Stimulated activated CD8-positive, alpha-beta memory T cell treated with anti-CD3 and anti-CD28 coated beads, Interleukin-12 subunit alpha, Interleukin-12 subunit beta, amount 100 ng/mL, for 24 hours (primary cell): ENCODE results near the gene MINDY4.

ENCODE experiments used
- DNase-seq: peaks from one replicate; pipeline ENCODE4 v3.0.0-alpha.2; 2020; ENCODE audit errors: extremely low read depth

Gene MINDY4

DNA sequence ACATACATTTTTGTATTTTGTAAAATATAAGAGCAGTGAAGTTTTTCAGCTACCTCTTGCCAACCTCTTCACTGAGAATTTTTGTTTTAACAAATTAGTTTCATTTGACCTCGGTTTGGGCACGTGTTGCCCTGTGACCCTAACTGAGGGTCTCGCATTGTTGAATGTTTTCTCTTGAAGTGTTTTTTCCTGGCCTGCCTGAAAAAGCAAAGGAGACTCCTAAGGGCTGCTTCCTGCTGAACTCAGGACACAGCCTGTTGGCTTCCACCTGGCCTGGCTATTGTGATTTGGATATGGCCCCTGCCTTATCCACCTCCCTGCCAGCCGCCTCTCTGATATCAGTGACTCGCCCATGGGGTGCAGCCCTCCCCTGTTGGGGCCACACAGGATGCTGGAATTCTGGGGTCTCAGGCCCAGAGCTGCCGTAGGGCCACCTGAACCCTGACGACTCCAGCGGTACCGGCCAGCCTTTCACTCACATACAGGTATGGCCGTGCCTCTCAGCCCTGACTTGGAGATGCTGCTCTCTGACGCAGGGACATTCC lies 81.6 kb downstream of the MINDY4 start:
- DNase-seq: no peak

- DNase-seq: no peak
Observed at GRCh38 chr7:30853576-30853975, 82.4 kb downstream of the MINDY4 start.

DNA sequence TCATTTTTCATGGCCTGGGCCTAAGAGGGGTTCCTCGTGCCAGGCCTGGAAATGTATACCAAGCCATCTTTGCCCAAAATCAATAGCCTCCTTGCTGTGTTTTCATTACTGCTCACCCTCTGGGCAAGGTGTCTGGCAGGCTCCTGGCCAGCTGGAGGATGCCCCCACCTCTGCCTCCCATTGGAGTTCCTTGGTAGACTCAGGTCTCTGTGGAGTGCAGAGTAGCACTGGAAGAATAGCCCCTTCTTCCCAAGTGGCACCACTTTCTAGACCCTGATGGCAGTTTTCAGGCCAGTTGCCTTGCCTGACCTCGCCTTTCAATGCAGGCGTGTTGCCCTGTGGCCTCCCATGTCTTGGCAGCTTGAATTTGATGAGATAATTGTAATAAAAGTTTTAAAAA lies 84.7 kb downstream of the MINDY4 start:
- DNase-seq: no peak

DNA sequence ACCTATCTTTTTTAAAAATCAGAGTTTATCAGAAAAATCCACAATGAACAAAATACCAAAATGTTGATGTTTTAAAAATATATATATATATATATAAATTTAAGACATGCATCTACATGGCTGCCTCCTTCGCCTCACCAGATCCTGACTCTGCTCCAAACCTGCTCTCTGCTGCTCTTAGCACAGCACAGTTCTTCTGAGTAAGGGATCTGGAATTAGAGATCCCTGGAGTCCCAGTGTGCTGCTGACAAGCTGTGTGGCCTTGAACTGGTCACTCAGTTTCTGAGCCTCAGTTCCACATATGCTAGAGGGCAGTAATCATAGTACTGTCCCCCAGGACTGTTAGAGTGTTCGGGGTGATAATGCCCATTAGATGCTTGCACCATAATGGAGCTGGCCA lies 87.4 kb downstream of the MINDY4 start:
- DNase-seq: no peak

GRCh38 chr7:30859202-30859939 lies 88.2 kb downstream of the MINDY4 start:
- DNase-seq: no peak

DNA sequence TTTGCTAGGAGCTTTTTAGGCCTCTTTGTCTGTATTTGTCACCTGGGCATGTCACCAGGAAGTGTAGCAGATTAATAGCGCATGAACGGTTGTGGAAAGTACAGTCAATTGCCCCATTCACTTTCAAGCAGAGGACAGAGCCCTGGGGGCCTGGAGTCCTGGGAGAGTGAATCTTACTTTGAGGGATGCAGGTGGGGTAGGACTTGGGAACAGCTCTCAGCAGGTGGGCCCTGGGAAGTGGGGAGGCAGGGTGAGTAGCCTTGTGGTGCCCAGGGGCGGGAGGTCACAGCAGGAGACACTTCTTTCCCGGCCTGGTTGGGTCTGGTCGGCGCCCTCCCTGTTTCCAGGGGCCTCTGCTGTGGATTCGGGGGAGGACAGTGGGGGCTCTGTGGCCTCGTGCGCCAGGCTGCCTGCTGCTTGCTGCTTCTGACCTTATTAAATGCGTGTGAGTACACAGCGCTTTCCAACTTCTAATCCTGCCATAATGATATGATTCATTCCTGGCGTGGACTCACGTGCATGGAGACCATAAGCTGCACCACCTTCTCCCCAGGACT lies 88.8 kb downstream of the MINDY4 start:
- DNase-seq: no peak

GRCh38 chr7:30861612-30862011 lies 90.4 kb downstream of the MINDY4 start:
- DNase-seq: no peak

GRCh38 chr7:30862995-30863705 lies 91.9 kb downstream of the MINDY4 start:
- DNase-seq: no peak

GRCh38 chr7:30863706-30864035 lies 92.5 kb downstream of the MINDY4 start:
- no peak for DNase-seq

GRCh38 chr7:30864101-30864500 lies 92.9 kb downstream of the MINDY4 start:
- DNase-seq: no peak

DNA sequence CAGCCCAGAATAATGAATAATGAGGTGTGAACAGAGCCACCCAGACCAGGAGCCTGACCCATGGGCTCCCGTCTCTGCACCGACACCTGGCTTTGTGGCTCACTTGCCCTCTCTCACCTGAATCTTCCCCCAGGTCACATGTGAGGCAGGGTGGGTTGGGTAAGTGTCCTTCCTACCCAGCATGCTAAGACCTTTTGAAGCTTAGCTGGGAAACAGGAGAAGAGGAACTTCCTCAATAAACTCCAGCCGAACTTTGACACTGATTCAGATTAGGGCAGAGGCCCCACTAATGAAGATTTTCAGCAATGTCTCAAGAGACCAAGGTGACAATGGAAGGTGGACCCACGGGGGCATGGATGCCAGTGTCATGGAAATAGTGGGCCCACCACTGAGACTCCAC lies 93.9 kb downstream of the MINDY4 start:
- no peak for DNase-seq

GRCh38 chr7:30865821-30866220 lies 94.6 kb downstream of the MINDY4 start:
- DNase-seq: no peak

DNA sequence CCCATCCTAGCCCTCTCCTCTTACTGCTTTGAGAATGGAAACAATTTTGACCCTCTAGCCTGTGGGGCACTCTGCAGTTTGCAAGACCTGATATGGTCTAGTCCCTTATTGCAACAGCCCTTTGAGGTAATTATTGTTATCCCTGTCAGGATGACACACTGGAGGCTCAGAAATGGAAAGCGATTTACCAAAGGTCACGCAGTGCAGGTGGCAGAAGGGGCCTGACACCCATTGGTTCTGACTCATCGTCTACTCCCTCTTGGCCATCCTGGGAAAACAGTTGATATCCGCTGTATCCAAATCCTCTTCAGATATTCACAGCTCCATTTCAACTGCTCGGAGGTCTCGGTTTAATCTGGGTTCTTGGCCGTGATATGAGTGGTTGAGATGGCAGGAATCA lies 95.7 kb downstream of the MINDY4 start:
- DNase-seq: no peak

GRCh38 chr7:30867483-30867882 lies 96.3 kb downstream of the MINDY4 start:
- no peak for DNase-seq

- no peak for DNase-seq
Observed at GRCh38 chr7:30869794-30870611, 98.8 kb downstream of the MINDY4 start.

DNA sequence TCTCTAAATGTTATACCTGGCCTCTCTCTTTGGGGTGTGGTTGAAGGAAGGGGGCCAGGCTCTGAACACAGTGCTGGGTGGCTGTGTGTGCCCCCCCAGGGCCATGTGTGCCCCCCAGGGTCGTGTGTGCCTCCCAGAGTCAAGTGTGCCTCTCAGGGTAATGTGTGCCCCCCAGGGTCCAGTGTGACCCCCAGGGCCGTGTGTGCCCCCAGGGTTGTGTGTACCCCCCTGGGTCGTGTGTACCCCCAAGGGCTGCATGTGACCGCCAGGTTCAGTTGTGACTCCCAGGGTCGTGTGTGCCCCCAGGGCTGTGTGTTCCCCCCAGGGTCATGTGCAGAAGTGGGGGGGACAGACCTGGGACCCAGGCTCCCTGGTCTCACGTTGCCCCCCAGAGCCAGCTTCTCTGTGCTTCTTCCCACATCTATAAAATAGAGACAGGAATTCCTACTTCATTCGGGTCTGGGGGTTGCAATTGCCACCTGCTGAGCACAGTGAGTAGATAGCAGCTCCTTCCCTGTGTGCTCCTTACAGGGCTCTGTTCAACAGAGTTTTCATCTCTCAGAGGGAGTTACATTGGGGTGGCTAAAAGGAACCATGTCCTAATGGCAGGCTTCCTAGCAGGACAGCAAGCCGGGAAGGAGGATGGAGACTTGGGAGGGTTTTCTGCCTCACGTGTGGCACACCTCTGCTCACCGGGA lies 99.8 kb downstream of the MINDY4 start:
- no peak for DNase-seq

DNA sequence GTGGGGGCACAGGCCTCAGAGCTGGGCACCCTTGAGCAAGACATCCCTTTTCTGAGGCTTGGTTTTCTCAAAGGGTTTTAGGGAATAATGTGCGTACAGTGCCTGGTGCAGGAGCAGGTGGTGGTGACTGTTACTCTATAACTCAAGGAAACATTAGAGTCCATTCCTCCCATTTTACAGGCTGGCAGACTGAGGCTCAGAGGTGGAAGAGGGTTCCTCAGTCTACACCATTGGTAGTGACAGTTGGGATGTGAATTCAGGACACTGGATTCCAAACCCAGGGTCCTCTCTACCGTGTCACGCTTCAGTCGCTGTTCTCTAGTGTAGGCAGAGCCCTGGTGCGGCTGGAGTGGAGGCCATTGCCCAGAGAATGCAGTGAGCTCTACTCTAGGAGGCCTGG lies 100.4 kb downstream of the MINDY4 start:
- no peak for DNase-seq

GRCh38 chr7:30873207-30873606 lies 102.0 kb downstream of the MINDY4 start:
- no peak for DNase-seq

- no peak for DNase-seq
Observed at GRCh38 chr7:30873656-30874055, 102.4 kb downstream of the MINDY4 start.

- DNase-seq: no peak
Observed at GRCh38 chr7:30874656-30875302, 103.6 kb downstream of the MINDY4 start.
